ENCODE results near the gene TMEM8B.

- TF ChIP-seq EP300 (IDR thresholded peaks at IDR 0.05; ENCODE audit: borderline replicate concordance in 1 of 2, control insufficient read depth in 1 of 2, low read depth in 2 of 2, low read length in 2 of 2) (no peak), CTCF (IDR thresholded peaks at IDR 0.05 in 2 of 3, conservative IDR thresholded peaks at IDR 0.05 in 1 of 3; ENCODE audit: control insufficient read depth in 2 of 3, extremely low read depth in 1 of 3, insufficient read depth in 1 of 3, low read depth in 3 of 3, low read length in 3 of 3) (no peak), KDM1A (IDR thresholded peaks at IDR 0.05; ENCODE audit: borderline replicate concordance) (no peak), ZZZ3 (IDR thresholded peaks at IDR 0.05; ENCODE audit: control insufficient read depth, insufficient read length, low read depth) (no peak), POLR2AphosphoS5 (IDR thresholded peaks at IDR 0.05; ENCODE audit: low read length) (no peak), CREB1 (IDR thresholded peaks at IDR 0.05; ENCODE audit: low read depth) (no peak), EZH2 (IDR thresholded peaks at IDR 0.05; ENCODE audit: borderline replicate concordance, control insufficient read depth, low read depth, low read length) (no peak), CBFB (IDR thresholded peaks at IDR 0.05; ENCODE audit: low read depth) (no peak), CEBPB (IDR thresholded peaks at IDR 0.05; ENCODE audit: borderline replicate concordance in 1 of 2, low read depth in 2 of 2, low read length in 2 of 2) (no peak), JUND (IDR thresholded peaks at IDR 0.05; ENCODE audit: low read depth, low read length) (no peak), SIN3A (IDR thresholded peaks at IDR 0.05; ENCODE audit: low read depth, low read length) (no peak), REST (IDR thresholded peaks at IDR 0.05; ENCODE audit: low read depth, low read length) (no peak)
These were observed 27.9 kb downstream of the TMEM8B start for GRCh38 chr9:35856882-35857281.

Measured in GM12878 (cell line).